ENCODE measurements around the gene STK10.

STK10 gene

GRCh38 chr5:172086194-172086975 lies 101.6 kb downstream of the STK10 start:
- no peak for DNase-seq

- DNase-seq, result no peak
Measured at GRCh38 chr5:172085738-172086137, 102.3 kb downstream of the STK10 start.

DNA sequence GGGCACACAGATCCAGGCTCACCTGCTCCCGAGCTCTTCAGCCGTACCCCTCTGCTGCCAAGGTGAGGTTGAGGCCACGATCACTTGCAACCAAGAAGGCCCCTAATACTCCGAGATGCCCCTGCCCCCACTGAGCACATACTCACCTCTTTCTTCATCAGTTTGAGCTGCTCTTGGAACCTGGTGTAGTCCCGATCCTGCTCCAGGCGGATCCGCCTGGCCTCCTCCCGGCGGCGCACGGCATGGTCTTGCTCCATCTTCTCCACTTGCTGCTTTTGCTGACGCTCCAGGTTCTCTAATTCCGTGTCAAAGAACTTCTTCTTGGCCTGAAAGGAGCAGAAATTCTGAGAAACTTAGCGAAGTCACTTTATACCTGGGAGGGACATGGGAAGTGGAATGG lies 105.8 kb downstream of the STK10 start:
- DNase-seq, result no peak

DNA sequence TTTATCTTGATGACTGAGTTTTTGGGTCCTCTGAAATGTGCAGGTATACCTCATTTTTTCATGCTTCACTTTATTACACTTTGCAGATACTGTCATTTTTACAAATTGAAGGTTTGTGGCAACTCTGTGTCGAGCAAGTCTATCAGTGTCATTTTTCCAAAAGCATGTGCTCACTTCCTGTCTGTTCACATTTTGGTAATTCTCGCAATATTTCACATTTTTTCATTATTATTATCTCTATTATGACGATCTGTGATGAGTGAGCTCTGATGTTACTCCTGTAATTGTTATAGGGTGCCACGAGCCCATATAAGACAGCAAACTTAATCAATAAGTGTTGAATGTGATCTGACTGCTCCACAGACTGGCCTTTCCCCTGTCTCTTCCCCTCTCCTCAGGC lies 108.1 kb downstream of the STK10 start:
- DNase-seq, result no peak

DNA sequence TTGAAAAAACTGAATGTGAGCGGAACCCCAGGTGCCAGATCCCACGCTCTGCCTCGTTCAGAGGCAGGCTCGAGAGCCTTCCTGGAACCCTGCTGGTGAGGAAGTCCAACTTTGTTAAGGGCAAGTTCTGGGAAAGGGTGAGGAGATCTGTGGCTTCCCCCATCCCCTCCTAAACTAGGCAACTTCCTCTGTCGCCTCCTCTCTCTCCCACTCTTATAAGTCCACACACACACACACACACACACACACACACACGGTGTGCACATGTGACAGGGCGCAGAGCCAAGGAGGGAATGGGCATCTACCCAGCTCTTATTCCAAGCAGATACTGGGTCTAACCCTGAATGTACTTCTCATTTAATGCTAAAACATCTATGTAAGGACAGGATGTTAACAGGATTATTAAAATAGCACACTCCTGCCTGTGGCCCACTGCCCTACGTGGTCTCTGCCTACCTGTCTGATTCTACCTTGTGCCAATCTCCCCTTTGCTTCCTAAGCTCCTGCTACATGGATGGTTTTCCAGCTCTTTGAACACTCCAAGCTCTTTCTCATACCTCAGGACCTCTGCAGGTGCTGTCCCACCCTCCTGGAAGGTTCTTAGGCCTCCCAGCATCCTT lies 109.2 kb downstream of the STK10 start:
- no peak for DNase-seq

GRCh38 chr5:172077664-172078425 lies 110.2 kb downstream of the STK10 start:
- DNase-seq, result no peak

- DNase-seq, result no peak
Measured at GRCh38 chr5:172076761-172077244, 111.2 kb downstream of the STK10 start.

GRCh38 chr5:172075656-172076055 lies 112.4 kb downstream of the STK10 start:
- DNase-seq, result no peak

GRCh38 chr5:172074896-172075295 lies 113.1 kb downstream of the STK10 start:
- DNase-seq, result no peak

GRCh38 chr5:172071309-172071875 lies 116.6 kb downstream of the STK10 start:
- DNase-seq, result no peak

GRCh38 chr5:172065431-172066065 lies 122.5 kb downstream of the STK10 start:
- DNase-seq, result no peak

GRCh38 chr5:172064766-172065165 lies 123.3 kb downstream of the STK10 start:
- DNase-seq, result no peak

DNA sequence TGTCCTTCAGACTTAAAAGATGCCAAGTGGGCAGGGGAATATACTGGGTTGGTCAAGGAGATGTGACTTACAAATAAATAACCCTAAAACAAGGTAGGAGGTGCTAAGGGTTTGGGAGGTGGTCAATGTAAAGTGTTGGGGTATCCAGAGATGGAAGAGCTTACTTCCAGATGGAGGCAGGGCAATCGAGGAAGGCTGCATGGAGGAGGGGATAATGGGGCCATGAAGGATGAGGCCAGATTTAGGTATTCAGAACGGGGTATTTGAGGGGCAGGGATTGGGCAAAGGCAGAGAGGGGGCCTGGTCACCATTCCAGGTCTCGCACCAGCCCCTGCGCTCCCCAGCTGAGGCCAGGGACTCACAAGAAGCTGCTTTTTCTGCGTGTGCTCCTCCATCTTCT lies 123.7 kb downstream of the STK10 start:
- no peak for DNase-seq

DNA sequence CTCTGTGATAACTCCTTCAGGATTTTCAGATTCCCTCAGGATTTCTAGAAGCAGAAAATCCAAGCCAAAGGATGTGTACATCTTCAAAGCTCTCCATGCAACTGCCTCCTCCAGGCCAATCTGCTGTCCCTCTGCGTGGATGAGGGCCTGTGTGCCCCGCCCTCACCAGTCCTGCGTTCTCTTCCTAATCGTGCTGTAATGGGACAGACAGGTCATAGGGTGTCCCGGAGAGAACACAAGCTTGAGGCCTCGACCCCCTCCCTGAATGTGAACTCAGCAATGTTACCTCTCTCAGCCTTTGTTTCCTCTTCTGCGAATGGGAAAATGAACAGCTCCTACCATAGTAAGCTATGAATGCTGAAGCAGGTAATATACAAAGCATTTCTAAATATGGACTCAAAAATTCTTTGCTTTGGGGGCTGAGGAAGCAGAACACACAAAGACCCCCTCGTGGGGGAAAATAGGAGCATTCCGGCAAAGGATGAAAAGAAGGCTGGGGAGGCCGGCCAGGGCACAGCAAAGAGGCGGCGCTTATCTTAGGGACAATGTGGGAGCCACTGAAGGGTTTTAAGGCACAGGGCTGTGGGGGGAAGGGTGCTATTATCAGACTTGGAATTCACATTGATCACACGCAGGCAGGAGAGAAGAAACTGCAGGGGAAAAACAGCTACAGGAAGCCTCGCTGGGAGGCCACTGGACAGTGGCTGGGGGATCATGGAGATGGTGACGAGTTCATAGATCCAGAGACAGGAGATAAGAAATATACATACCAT lies 124.4 kb downstream of the STK10 start:
- DNase-seq, result no peak

GRCh38 chr5:172059661-172060100 lies 128.3 kb downstream of the STK10 start:
- no peak for DNase-seq

DNA sequence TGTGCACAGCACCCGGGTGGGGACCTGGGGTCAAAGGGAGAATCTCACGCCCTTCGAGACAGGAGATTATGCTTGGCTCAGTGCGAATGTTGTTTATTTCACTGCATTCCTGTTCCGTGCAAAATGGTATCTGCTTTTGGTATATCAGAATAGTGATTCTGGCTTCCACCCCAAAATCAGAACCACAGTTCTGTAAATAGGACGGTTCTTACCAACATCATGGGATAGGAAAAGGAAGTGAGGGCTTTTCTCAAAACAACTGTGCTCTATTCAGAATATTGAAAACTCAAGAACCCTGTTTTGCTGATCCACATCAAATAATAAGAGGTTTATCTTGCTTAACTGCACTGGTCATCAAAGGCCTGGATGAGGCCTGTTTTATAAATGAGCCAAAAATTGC lies 129.9 kb downstream of the STK10 start:
- DNase-seq, result no peak

DNA sequence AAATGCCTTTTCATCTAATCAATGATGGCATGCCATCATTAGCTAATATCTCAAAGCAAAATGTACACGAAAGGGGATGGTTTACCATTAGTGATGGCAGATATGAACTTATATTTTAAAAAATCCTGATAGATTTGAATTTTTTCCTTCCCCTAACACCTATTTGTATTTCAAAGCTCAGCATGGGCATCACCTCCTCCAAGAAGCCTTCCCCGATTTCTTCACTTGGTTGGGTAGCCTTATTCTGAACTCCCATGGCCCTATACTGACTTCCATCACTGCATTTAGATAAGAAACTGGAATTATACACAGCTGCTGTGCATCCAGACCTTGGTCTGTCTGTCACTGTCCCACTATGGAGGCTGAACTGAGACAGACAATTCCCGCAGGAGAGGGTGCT lies 132.0 kb downstream of the STK10 start:
- DNase-seq, result no peak

DNA sequence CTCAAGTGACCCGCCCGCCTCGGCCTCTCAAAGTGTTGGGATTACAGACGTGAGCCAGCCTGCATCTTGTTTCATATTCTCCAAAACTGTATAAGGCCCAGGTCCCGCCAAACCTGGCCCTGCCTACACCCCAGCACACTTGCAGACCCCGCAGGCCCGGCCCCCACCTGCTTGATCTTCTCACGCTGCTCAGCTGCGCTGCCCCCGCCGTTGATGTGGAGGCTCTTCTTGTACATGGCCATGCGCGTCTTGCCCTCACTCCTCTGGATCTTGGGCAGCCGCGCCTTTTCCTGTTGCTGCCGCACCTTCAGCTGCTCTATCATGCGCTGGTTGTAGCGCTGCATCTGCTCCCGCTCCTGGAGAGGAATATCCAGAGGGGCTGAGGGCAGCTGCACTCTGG lies 132.6 kb downstream of the STK10 start:
- no peak for DNase-seq

DNA sequence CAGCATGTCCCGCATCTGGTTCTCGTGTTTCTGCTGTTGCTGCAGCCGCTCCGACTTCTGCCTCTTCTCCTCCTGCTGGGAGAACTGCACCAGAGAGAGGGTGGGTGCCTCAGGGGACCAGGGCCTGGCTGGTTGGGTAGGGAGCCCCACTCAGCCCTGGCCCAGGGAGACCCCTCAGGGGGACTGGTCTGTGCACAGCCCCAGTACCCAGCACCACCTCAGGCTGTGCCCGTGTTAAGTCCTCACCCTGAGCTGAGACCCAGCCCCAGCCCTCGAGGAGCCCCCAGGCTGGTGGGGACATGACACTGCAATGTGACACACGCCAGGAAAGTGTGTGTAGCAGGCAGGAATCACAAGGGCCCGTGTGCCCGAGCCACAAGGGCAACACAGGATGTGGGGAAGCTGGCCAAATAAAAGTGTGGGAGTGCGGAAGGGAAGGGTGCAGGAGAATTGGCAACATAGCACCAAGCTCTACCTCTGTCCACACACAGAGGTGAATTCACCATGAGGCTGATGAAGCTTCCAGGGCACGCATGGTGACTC lies 133.3 kb downstream of the STK10 start:
- DNase-seq, result no peak

DNA sequence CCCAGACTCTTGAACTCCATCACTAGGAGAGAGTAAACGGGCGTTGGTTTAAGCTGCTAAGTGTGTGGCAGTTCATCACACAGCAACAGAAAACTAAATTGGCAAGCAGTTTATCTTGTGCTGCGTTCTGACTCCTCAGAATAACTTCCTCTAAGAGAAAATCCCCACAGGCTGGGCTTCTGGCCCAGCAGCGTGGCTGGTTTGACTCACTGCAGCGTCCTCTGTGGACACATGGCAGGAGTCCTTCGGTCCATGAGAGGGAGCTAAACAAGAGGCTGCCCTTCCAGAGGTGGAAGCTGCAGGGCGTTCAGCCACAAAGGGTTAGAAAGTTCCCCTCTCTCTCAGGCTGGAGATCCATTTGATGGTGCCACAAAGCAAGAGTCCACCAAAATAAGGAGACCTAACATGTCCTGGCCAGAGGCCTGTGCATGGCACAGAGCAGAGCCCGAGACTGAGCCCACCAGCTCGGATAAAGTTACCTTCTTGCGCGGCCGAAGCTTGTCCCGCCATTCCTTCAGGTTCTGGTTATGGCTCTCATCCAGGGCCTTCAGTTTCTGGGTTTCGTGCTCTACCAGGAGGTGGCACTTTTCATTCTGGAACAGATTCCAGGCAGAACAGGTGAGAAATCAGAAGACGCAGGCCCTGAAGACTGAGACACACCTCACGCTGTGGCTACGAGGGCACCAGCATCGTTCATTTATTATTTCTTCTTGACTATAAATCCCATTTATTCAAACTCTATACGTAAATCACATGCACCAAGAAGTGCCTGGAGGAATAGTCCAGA lies 135.4 kb downstream of the STK10 start:
- DNase-seq, result no peak
